SK-N-SH treated with all-trans-retinoic acid at 6 μM for 48 hours (cell line): Measurements from ENCODE around the gene PCYT1B.
"Not testable (repeated sequence)": the region's sequence is repeated elsewhere in the genome, so short reads cannot be mapped to it uniquely, and the experiment has no call there.

Experiments used
- ATAC-seq: fragments of 200-7000 bp; cut with Tn5 transposase; 3 replicates; pipeline ENCODE4 v1.9.1; 2020; ENCODE audit warnings: mild to moderate bottlenecking, moderate library complexity
- ARNTL ChIP-seq: fragments of 450-650 bp; formaldehyde crosslinking; IDR thresholded peaks from 2 replicates; pipeline ENCODE4 v1.5.0; 2020; ENCODE audit warnings: low read depth, mild to moderate bottlenecking, moderate library complexity, borderline replicate concordance
- CREB5 ChIP-seq: fragments of 250-450 bp; sonication (Bioruptor Pico); IDR thresholded peaks from 2 replicates; pipeline ENCODE4 v1.5.1; 2020; ENCODE audit warnings: low read depth, mild to moderate bottlenecking, moderate library complexity
- CSDC2 ChIP-seq: fragments of 250-450 bp; sonication (Bioruptor Pico); IDR thresholded peaks from 2 replicates; pipeline ENCODE4 v1.5.0; 2020; ENCODE audit warnings: mild to moderate bottlenecking, moderate library complexity
- ESRRG ChIP-seq: fragments of 250-450 bp; sonication (Bioruptor Pico); IDR thresholded peaks from 2 replicates; pipeline ENCODE4 v1.6.1; 2021; ENCODE audit warnings: mild to moderate bottlenecking
- GLIS3 ChIP-seq: fragments of 250-450 bp; sonication (Bioruptor Pico); IDR thresholded peaks from 2 replicates; pipeline ENCODE4 v1.5.0; 2020; ENCODE audit warnings: mild to moderate bottlenecking, moderate library complexity
- ISL1 ChIP-seq: fragments of 250-450 bp; sonication (Bioruptor Pico); IDR thresholded peaks from 2 replicates; pipeline ENCODE4 v2.1.2; 2022; ENCODE audit warnings: mild to moderate bottlenecking, moderate library complexity
- OSR1 ChIP-seq: fragments of 250-450 bp; sonication (Bioruptor Pico); IDR thresholded peaks from 2 replicates; pipeline ENCODE4 v1.8.0; 2022; ENCODE audit warnings: moderate library complexity, mild to moderate bottlenecking, inconsistent platforms
- PATZ1 ChIP-seq: fragments of 250-450 bp; sonication (Bioruptor Pico); IDR thresholded peaks from 2 replicates; pipeline ENCODE4 v1.8.0; 2020; ENCODE audit warnings: mild to moderate bottlenecking, moderate library complexity, borderline replicate concordance
- PPARA ChIP-seq: fragments of 250-450 bp; sonication (Bioruptor Pico); IDR thresholded peaks from 2 replicates; pipeline ENCODE4 v1.5.0; 2020; ENCODE audit warnings: mild to moderate bottlenecking, borderline replicate concordance
- RARB ChIP-seq: fragments of 250-450 bp; sonication (Bioruptor Pico); IDR thresholded peaks from 2 replicates; pipeline ENCODE4 v1.8.0; 2021; ENCODE audit warnings: mild to moderate bottlenecking, moderate library complexity
- SNAI2 ChIP-seq: fragments of 250-450 bp; sonication (Bioruptor Pico); IDR thresholded peaks from 2 replicates; pipeline ENCODE4 v1.5.0; 2020; ENCODE audit warnings: mild to moderate bottlenecking, moderate library complexity
- TCF4 ChIP-seq: fragments of 250-450 bp; sonication (Bioruptor Pico); IDR thresholded peaks from 2 replicates; pipeline ENCODE4 v1.8.0; 2021; ENCODE audit warnings: mild to moderate bottlenecking, moderate library complexity, borderline replicate concordance
- TSHZ2 ChIP-seq: fragments of 250-450 bp; sonication (Bioruptor Pico); IDR thresholded peaks from 2 replicates; pipeline ENCODE4 v1.5.0; 2020; ENCODE audit warnings: mild to moderate bottlenecking, moderate library complexity
- ZC3H10 ChIP-seq: fragments of 250-450 bp; sonication (Bioruptor Pico); IDR thresholded peaks from 2 replicates; pipeline ENCODE4 v1.5.1; 2021; ENCODE audit warnings: mild to moderate bottlenecking, moderate library complexity
- ZFP3 ChIP-seq: fragments of 250-450 bp; sonication (Bioruptor Pico); IDR thresholded peaks from 2 replicates; pipeline ENCODE4 v1.5.0; 2020; ENCODE audit warnings: mild to moderate bottlenecking, moderate library complexity
- ZFP30 ChIP-seq: fragments of 450-650 bp; formaldehyde crosslinking; IDR thresholded peaks from 2 replicates; pipeline ENCODE4 v1.5.0; 2022; ENCODE audit warnings: mild to moderate bottlenecking, moderate library complexity
- ZNF565 ChIP-seq: fragments of 450-650 bp; formaldehyde crosslinking; conservative IDR thresholded peaks from 2 replicates; pipeline ENCODE4 v1.5.0; 2020; ENCODE audit warnings: low read depth, mild to moderate bottlenecking, moderate library complexity
- ZNF70 ChIP-seq: fragments of 450-650 bp; formaldehyde crosslinking; IDR thresholded peaks from 2 replicates; pipeline ENCODE4 v1.5.0; 2020; ENCODE audit warnings: mild to moderate bottlenecking, moderate library complexity
- ZNF8 ChIP-seq: fragments of 450-650 bp; formaldehyde crosslinking; IDR thresholded peaks from 2 replicates; pipeline ENCODE4 v1.5.0; 2020; ENCODE audit warnings: mild to moderate bottlenecking, moderate library complexity
- TF ChIP-seq, protein P1 (sequence below): fragments of 250-450 bp; sonication (Bioruptor Pico); IDR thresholded peaks from 2 replicates; pipeline ENCODE4 v1.8.0; 2021; ENCODE audit warnings: low read depth, mild to moderate bottlenecking, moderate library complexity, borderline replicate concordance

The PCYT1B gene

DNA sequence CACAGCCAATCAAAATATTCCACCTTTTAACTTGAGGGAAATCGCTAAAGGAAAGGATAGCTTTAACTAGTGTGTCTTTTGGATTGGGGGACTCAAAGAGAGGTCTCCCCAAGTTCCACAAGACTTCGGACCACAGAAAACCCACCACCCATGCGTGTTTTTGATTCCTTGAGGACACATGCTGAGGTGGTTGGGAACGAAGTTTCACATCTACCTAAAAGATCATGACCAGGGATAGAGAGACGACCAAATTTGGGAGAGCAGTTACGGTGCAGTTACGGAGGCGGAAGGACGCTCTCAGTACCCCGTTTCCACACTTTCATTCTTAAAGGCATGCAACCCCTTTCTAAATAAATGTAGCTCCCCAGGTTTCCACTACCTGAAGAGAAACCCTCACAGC lies 1.1 kb downstream of the PCYT1B start:
- ATAC-seq = no peak
- TF ChIP-seq ZNF8 (CRISPR knock-in tag) = no peak
- TF ChIP-seq SNAI2 (CRISPR knock-in tag) = no peak

- TF ChIP-seq RARB (CRISPR knock-in tag) = no peak
- no peak for TF ChIP-seq ZNF565
- TF ChIP-seq ZFP30 (CRISPR knock-in tag) = no peak
- TF ChIP-seq ZFP3 = no peak
- no peak for TF ChIP-seq ZC3H10
- TF ChIP-seq ARNTL (CRISPR knock-in tag) = no peak
- no peak for TF ChIP-seq TSHZ2 (CRISPR knock-in tag)
- TF ChIP-seq PPARA = no peak
- no peak for TF ChIP-seq ZNF70
- no peak for TF ChIP-seq GLIS3 (CRISPR knock-in tag)
- no peak for TF ChIP-seq PATZ1 (CRISPR knock-in tag)
- no peak for TF ChIP-seq ESRRG (CRISPR knock-in tag)
- TF ChIP-seq TCF4 (CRISPR knock-in tag) = no peak
- TF ChIP-seq CREB5 = no peak
- no peak for TF ChIP-seq ISL1 (CRISPR knock-in tag)
- ATAC-seq = no peak
Measured at GRCh38 chrX:24643116-24643515, 4.0 kb downstream of the PCYT1B start.

DNA sequence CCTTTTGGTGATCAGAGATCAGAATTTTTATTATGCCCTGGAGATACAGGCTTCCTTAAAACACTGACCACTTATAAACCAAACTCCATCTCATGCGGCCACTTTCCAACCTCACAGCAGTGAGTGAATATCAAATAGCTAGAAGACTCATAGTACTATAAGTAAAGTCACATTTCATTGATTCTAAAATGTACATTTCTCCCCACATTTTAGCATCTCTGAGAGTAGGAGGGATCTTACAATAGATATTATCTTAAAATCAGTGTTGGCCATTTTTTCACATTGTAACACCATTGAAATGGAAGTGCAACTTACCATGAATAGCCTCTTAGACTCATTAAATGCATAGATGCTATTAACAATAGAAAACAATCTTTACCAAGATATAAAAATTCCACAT lies 17.4 kb downstream of the PCYT1B start:
- TF ChIP-seq ARNTL (CRISPR knock-in tag) (no peak), OSR1 (CRISPR knock-in tag) (no peak)
- no peak for ATAC-seq

- no peak for TF ChIP-seq ARNTL (CRISPR knock-in tag)
- TF ChIP-seq CREB5 = no peak
- no peak for TF ChIP-seq SNAI2 (CRISPR knock-in tag)
- TF ChIP-seq TCF4 (CRISPR knock-in tag) = no peak
- no peak for TF ChIP-seq ZC3H10
- TF ChIP-seq PPARA = no peak
- TF ChIP-seq GLIS3 (CRISPR knock-in tag) = no peak
- no peak for TF ChIP-seq CSDC2 (CRISPR knock-in tag)
- TF ChIP-seq ESRRG (CRISPR knock-in tag) = no peak
- peak; percentile 83 for ATAC-seq
Measured at GRCh38 chrX:24619647-24620046, 27.5 kb downstream of the PCYT1B start.

GRCh38 chrX:24610516-24610915 lies 36.6 kb downstream of the PCYT1B start:
- no peak for TF ChIP-seq CSDC2 (CRISPR knock-in tag)

DNA sequence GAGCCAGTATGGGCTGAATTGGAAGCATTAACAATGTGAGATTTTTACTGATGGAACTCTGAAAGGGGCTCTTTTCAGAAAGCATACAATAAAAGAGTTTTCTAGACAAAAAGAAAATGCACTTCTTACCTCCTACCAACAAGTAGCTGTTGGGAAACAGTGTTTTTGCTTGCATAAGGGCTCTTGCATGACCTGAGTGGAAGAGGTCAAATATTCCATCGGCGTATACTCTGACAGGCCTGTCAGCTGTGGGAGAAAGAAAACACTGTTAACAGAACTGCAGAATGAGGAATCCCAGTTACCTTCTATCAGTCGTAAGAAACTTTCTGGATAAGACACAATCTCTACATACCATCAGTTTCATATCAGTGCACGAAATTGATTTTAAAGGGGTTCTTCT lies 39.5 kb downstream of the PCYT1B start:
- no peak for ATAC-seq
- TF ChIP-seq, protein P1, sequence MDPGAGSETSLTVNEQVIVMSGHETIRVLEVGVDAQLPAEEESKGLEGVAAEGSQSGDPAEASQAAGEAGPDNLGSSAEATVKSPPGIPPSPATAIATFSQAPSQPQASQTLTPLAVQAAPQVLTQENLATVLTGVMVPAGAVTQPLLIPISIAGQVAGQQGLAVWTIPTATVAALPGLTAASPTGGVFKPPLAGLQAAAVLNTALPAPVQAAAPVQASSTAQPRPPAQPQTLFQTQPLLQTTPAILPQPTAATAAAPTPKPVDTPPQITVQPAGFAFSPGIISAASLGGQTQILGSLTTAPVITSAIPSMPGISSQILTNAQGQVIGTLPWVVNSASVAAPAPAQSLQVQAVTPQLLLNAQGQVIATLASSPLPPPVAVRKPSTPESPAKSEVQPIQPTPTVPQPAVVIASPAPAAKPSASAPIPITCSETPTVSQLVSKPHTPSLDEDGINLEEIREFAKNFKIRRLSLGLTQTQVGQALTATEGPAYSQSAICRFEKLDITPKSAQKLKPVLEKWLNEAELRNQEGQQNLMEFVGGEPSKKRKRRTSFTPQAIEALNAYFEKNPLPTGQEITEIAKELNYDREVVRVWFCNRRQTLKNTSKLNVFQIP (CRISPR knock-in tag) = no peak
- TF ChIP-seq ESRRG (CRISPR knock-in tag) (no peak), ARNTL (CRISPR knock-in tag) (no peak)

More at GRCh38 chrX:24610516-24610915, 36.6 kb downstream of the PCYT1B start:
- no peak for ATAC-seq

GRCh38 chrX:24605941-24606340 lies 41.2 kb downstream of the PCYT1B start:
- ATAC-seq = not testable (repeated sequence)
